Thyroid gland (tissue), 4 donors: ENCODE data around the gene KIAA0586. TPM values are rescaled to one million over a fixed set of nuclear protein-coding genes. Genes with fewer than 3 reads are reported as not detected.

Experiments used
- DNase-seq, 2 donors: peaks; one replicate each; pipeline ENCODE4 v3.0.0-alpha.2; 2019
- H3K27ac ChIP-seq, 3 donors: fragments of 200-600 bp; sonication (generic); 1 replicate in 2 of 3; 2 replicates in 1 of 3; pipeline ENCODE4 v1.5.1; 2016 to 2019; ENCODE audit warnings: mild to moderate bottlenecking in 1 of 3, moderate library complexity in 1 of 3
- H3K27me3 ChIP-seq: fragments of 200-600 bp; sonication (generic); one replicate; pipeline ENCODE4 v1.5.1; 2019
- H3K36me3 ChIP-seq, 2 donors: fragments of 200-600 bp; sonication (generic); one replicate each; pipeline ENCODE4 v1.5.1; 2016 to 2019
- H3K4me1 ChIP-seq, 2 donors: fragments of 200-600 bp; sonication (generic); one replicate each; pipeline ENCODE4 v1.5.1; 2017 to 2019
- H3K4me3 ChIP-seq, 3 donors: fragments of 200-600 bp; sonication (generic); replicated peaks in 1 of 3; 1 replicate in 2 of 3; 2 replicates in 1 of 3; pipeline ENCODE4 v1.5.1; 2016; ENCODE audit warnings: mild to moderate bottlenecking in 1 of 3
- H3K9me3 ChIP-seq: fragments of 200-600 bp; sonication (generic); one replicate; pipeline ENCODE4 v1.5.1; 2017
- POLR2A ChIP-seq, 2 donors: fragments of 450-650 bp; IDR thresholded peaks; one replicate each; pipeline ENCODE4 v1.6.1; 2017; ENCODE audit warnings: antibody characterized with exemption in 2 of 2, mild to moderate bottlenecking in 2 of 2, moderate library complexity in 1 of 2
- WGBS, 2 donors: methylation state at CpG; one replicate each; pipeline ENCODE4 v1.1.5; 2017; 5-methylcytosine and 5-hydroxymethylcytosine counted together
- intact Hi-C: fragments of 100-400 bp; cut with DNase I; formaldehyde crosslinking; loops from one replicate; pipeline ENCODE4 v1.15.1; 2023
- small RNA-seq: library from RNA; depleted of rRNA; stranded (forward); fragments of <200 nt; gene quantifications from one replicate; pipeline ENCODE3, GENCODE V24; 2016
- total RNA-seq, 4 donors: library from RNA; depleted of rRNA; stranded (reverse); fragments of >200 nt; gene quantifications; one replicate each; pipeline ENCODE4 v1.2.3, GENCODE V29; 2016
- TF ChIP-seq, protein P1 (sequence below), 6 experiments: fragments of 200-600 bp in 3 of 6; fragments of 450-650 bp in 3 of 6; sonication (generic) in 3 of 6; IDR thresholded peaks; one replicate each; pipeline ENCODE4 v1.5.1; 2016 to 2019; ENCODE audit warnings: antibody characterized with exemption in 6 of 6, mild to moderate bottlenecking in 2 of 6, inconsistent platforms in 1 of 6, moderate library complexity in 1 of 6

Gene KIAA0586
- total RNA-seq, 4 donors from 2014 or later = 18.7 to 26.3 (median 21.2) TPM

DNA sequence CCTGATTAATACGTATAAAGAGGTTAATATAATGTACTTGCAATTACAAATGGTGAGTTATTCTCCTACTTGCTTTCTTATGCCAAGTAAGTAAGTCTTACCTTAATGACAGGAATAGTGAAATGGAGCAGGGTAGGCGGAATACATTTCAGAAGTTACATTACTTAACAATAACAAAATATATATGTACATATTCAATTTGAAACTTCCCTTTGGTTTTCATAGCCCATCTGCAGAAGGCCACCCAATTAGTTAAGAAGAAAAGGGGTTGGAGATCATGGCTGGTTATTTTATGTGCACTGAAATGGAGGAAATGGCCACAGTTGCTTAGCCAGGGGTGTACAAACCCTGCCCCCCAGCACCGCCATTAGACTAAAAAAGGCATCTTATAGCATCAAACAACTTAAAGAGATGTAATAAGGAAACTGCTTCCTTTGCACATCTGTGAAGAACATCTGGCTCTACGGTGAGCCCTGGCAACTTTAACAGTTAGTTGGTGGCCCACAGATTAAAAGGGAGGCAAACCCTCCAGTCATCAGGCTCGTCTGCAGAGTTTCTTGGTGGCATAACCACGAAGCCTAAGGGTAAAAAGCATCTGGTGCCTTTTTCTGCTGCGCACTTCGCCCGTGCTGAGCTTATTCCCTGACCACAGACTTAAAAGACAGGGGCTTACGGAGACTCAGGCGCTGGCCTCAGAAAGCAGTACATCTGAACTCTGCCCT, 171.4 kb downstream of the KIAA0586 start:
- WGBS, 2 donors = 91 to 92% methylated on average over 11 of the region's 11 CpGs
- Histone ChIP-seq H3K27ac (no peak overlapping the region), H3K9me3 (no peaks in the 10 kb centered on the region), H3K27me3 (no peaks in the 10 kb centered on the region), H3K4me1 (no peaks in the 10 kb centered on the region), H3K36me3 (no peaks in the 10 kb centered on the region), H3K4me3 (no peak overlapping the region)
- no peak for TF ChIP-seq POLR2A (IDR thresholded peaks at IDR 0.05)
- TF ChIP-seq, protein P1, sequence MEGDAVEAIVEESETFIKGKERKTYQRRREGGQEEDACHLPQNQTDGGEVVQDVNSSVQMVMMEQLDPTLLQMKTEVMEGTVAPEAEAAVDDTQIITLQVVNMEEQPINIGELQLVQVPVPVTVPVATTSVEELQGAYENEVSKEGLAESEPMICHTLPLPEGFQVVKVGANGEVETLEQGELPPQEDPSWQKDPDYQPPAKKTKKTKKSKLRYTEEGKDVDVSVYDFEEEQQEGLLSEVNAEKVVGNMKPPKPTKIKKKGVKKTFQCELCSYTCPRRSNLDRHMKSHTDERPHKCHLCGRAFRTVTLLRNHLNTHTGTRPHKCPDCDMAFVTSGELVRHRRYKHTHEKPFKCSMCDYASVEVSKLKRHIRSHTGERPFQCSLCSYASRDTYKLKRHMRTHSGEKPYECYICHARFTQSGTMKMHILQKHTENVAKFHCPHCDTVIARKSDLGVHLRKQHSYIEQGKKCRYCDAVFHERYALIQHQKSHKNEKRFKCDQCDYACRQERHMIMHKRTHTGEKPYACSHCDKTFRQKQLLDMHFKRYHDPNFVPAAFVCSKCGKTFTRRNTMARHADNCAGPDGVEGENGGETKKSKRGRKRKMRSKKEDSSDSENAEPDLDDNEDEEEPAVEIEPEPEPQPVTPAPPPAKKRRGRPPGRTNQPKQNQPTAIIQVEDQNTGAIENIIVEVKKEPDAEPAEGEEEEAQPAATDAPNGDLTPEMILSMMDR (IDR thresholded peaks at IDR 0.05) = no peak
- no peak for DNase-seq
- intact Hi-C loops = no loop called here

DNA sequence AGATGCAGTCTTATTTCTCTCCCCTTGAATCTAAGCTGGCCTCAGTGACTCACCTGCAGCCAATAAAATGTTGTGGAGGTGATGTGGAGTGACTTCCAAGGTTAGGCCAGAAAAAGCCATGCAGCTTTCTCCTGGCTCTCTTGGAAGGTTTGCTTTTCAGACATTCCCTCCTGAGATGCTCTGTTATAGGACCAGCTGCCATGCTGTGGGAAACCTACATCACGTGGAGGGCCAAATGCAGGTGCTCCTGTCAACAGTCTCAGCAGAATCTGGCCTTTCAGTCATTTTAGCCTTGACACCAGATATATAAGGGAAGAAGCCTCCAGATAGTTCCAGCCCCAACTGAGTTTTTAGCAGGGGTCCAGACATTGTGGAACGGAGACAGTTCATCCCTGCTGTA, 172.2 kb downstream of the KIAA0586 start:
- TF ChIP-seq, protein P1 (IDR thresholded peaks at IDR 0.05) = no peak
- no peak for TF ChIP-seq POLR2A (IDR thresholded peaks at IDR 0.05)
- H3K27ac ChIP-seq = no peak overlapping the region
- no peaks in the 10 kb centered on the region for H3K4me1 ChIP-seq
- no peaks in the 10 kb centered on the region for H3K9me3 ChIP-seq
- no peak for DNase-seq
- H3K4me3 ChIP-seq = no peak overlapping the region
- WGBS, 2 donors = 92 to 93% methylated on average over 2 of the region's 2 CpGs
- intact Hi-C loops = no loop called here
- no peaks in the 10 kb centered on the region for H3K27me3 ChIP-seq
- no peaks in the 10 kb centered on the region for H3K36me3 ChIP-seq

Small RNAs within 50 kb of the gene (small RNA-seq; reads per million reads assigned to genes)
- gene HSBP1P1 (not detected), gene RF00019 (not detected)

Other genes with a start within 250 kb of the KIAA0586 start
- gene ACTR10, start 227.6 kb upstream of the KIAA0586 start, total RNA-seq = 10 to 100 TPM; 59.8 to 79.1 (median 69.0) TPM
- 100 to 1,000 TPM in 3 of 4 donors, 10 to 100 TPM in 1; 98.6 to 151 (median 131) TPM for gene PSMA3, start 182.9 kb upstream of the KIAA0586 start, total RNA-seq
- gene ARID4A, start 129.2 kb upstream of the KIAA0586 start, total RNA-seq = 10 to 100 TPM; 17.1 to 18.7 (median 17.6) TPM
- not detected for gene TOMM20L, start 31.8 kb upstream of the KIAA0586 start, total RNA-seq
- 10 to 100 TPM; 40.4 to 87.2 (median 59.8) TPM for gene TIMM9, start 188 bp upstream of the KIAA0586 start, total RNA-seq
- gene DACT1, start 210.2 kb downstream of the KIAA0586 start, total RNA-seq = 10 to 100 TPM; 10.1 to 34.6 (median 13.0) TPM